Measurements from ENCODE around the gene CEP170B.
"Not testable (repeated sequence)": the region's sequence is repeated elsewhere in the genome, so short reads cannot be mapped to it uniquely, and the experiment has no call there.

The CEP170B gene

GRCh38 chr14:104865081-104865630 is at the start of gene CEP170B:
CEP170B (plus strand) TSS chr14:104865268; CDS start chr14:104868451, 3,183 bp downstream.
- peak in 2 of 14 donors; percentile 22 to 46 for DNase-seq

GRCh38 chr14:104816616-104816884 is 48.5 kb upstream of the CEP170B start:
- DNase-seq, result peak in 2 of 14 donors; percentile 63 to 69

GRCh38 chr14:104817930-104818713 is 46.9 kb upstream of the CEP170B start:
- DNase-seq, result no peak

GRCh38 chr14:104818714-104819161 is 46.3 kb upstream of the CEP170B start:
- DNase-seq, result no peak

GRCh38 chr14:104819361-104819781 is 45.7 kb upstream of the CEP170B start:
- no peak for DNase-seq

- DNase-seq, result peak in 1 of 14 donors; percentile 23
Measured at GRCh38 chr14:104820669-104821228, 44.3 kb upstream of the CEP170B start.

- DNase-seq, result no peak
Measured at GRCh38 chr14:104821229-104821945, 43.7 kb upstream of the CEP170B start.

GRCh38 chr14:104821971-104822608 is 43.0 kb upstream of the CEP170B start:
- DNase-seq, result no peak

GRCh38 chr14:104822821-104823615 is 42.0 kb upstream of the CEP170B start:
- DNase-seq, result no peak

GRCh38 chr14:104824353-104824997 is 40.6 kb upstream of the CEP170B start:
- DNase-seq, result no peak

- peak; percentile 38 to 93 (median 81) for DNase-seq
Measured at GRCh38 chr14:104826189-104826860, 38.7 kb upstream of the CEP170B start.

- DNase-seq, result no peak
Measured at GRCh38 chr14:104826861-104827176, 38.2 kb upstream of the CEP170B start.

- DNase-seq, result no peak
Measured at GRCh38 chr14:104827177-104828055, 37.7 kb upstream of the CEP170B start.

GRCh38 chr14:104830781-104831180 is 34.3 kb upstream of the CEP170B start:
- no peak for DNase-seq

GRCh38 chr14:104836171-104836935 is 28.7 kb upstream of the CEP170B start:
- DNase-seq, result not testable (repeated sequence)

GRCh38 chr14:104841730-104842129 is 23.3 kb upstream of the CEP170B start:
- DNase-seq, result no peak

- DNase-seq, result no peak
Measured at GRCh38 chr14:104843006-104843405, 22.1 kb upstream of the CEP170B start.

- no peak for DNase-seq
Measured at GRCh38 chr14:104843442-104844305, 21.4 kb upstream of the CEP170B start.

Measured in C1 segment of cervical spinal cord (tissue), 14 donors.